Lower leg skin (tissue), 3 donors: ENCODE measurements around the gene MYO1B.

Source experiments
- POLR2A ChIP-seq, 2 donors: fragments of 450-650 bp; IDR thresholded peaks; one replicate each; pipeline ENCODE4 v1.6.1; 2016 to 2017; ENCODE audit warnings: antibody characterized with exemption in 2 of 2, mild to moderate bottlenecking in 1 of 2, moderate library complexity in 1 of 2
- TF ChIP-seq, protein P1 (sequence below), 3 donors: fragments of 450-650 bp; IDR thresholded peaks; one replicate each; pipeline ENCODE4 v1.5.1; 2016; ENCODE audit warnings: antibody characterized with exemption in 3 of 3, mild to moderate bottlenecking in 3 of 3, moderate library complexity in 2 of 3

DNA sequence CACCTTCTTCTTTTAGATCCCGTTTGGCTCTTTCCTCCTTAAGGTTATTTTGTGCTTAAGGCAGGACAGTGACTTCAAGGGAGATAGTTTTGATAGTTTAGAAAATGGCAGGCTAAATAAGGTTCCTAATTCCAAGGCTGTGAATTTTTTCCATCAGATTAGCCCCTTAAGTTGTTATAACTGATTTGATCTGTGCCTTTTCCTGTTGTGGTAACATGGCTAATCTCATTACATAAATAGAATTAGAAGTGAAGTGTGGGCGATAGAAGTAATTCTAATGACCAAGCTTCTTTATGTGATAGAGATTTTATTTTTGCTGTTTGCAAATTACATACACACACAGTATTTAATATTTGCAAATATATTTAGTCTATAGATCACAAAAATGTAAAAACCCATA, 102.0 kb downstream of the MYO1B start:
- TF ChIP-seq, protein P1, sequence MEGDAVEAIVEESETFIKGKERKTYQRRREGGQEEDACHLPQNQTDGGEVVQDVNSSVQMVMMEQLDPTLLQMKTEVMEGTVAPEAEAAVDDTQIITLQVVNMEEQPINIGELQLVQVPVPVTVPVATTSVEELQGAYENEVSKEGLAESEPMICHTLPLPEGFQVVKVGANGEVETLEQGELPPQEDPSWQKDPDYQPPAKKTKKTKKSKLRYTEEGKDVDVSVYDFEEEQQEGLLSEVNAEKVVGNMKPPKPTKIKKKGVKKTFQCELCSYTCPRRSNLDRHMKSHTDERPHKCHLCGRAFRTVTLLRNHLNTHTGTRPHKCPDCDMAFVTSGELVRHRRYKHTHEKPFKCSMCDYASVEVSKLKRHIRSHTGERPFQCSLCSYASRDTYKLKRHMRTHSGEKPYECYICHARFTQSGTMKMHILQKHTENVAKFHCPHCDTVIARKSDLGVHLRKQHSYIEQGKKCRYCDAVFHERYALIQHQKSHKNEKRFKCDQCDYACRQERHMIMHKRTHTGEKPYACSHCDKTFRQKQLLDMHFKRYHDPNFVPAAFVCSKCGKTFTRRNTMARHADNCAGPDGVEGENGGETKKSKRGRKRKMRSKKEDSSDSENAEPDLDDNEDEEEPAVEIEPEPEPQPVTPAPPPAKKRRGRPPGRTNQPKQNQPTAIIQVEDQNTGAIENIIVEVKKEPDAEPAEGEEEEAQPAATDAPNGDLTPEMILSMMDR (IDR thresholded peaks at IDR 0.05) = no peak
- TF ChIP-seq POLR2A (IDR thresholded peaks at IDR 0.05) = no peak
